Raji (cell line): ENCODE measurements around the gene ZRANB3.

Experiments
- POLR2A ChIP-seq: IDR thresholded peaks from 2 replicates; pipeline ENCODE4 v1.6.1; 2011; ENCODE audit warnings: low read depth, low read length, control low read depth; ENCODE audit not compliant: insufficient read depth

Gene ZRANB3

GRCh38 chr2:135530313-135531230 is at the start of gene ZRANB3:
TSS of gene ZRANB3 (minus strand) at chr2:135531218.
- peak; percentile 42 for TF ChIP-seq POLR2A

- TF ChIP-seq POLR2A: no peak
Measured at GRCh38 chr2:135573620-135574019, 42.6 kb upstream of the ZRANB3 start.

- TF ChIP-seq POLR2A: no peak
Measured at GRCh38 chr2:135570884-135571283, 39.9 kb upstream of the ZRANB3 start.

- no peak for TF ChIP-seq POLR2A
Measured at GRCh38 chr2:135563793-135564192, 32.8 kb upstream of the ZRANB3 start.

GRCh38 chr2:135561925-135562324 is 30.9 kb upstream of the ZRANB3 start:
- TF ChIP-seq POLR2A: no peak

GRCh38 chr2:135557530-135557929 is 26.5 kb upstream of the ZRANB3 start:
- TF ChIP-seq POLR2A: no peak

- no peak for TF ChIP-seq POLR2A
Measured at GRCh38 chr2:135555311-135555710, 24.3 kb upstream of the ZRANB3 start.

- TF ChIP-seq POLR2A: no peak
Measured at GRCh38 chr2:135552887-135553286, 21.9 kb upstream of the ZRANB3 start.

- TF ChIP-seq POLR2A: no peak
Measured at GRCh38 chr2:135551356-135551755, 20.3 kb upstream of the ZRANB3 start.

- no peak for TF ChIP-seq POLR2A
Measured at GRCh38 chr2:135547311-135547710, 16.3 kb upstream of the ZRANB3 start.

- TF ChIP-seq POLR2A: no peak
Measured at GRCh38 chr2:135546436-135546835, 15.4 kb upstream of the ZRANB3 start.

GRCh38 chr2:135532581-135532980 is 1.6 kb upstream of the ZRANB3 start:
- TF ChIP-seq POLR2A: no peak

GRCh38 chr2:135531231-135532197 is 496 bp upstream of the ZRANB3 start, which contains the start of gene R3HDM1:
TSS of gene R3HDM1 (plus strand) at chr2:135531484. CDS start at chr2:135604846, 73,362 bp downstream.
- TF ChIP-seq POLR2A: peak; percentile 23; the same call in 1 of the 2 replicates

- TF ChIP-seq POLR2A: no peak
Measured at GRCh38 chr2:135528006-135528405, 3.0 kb downstream of the ZRANB3 start.

- TF ChIP-seq POLR2A: no peak
Measured at GRCh38 chr2:135525786-135526185, 5.2 kb downstream of the ZRANB3 start.

- no peak for TF ChIP-seq POLR2A
Measured at GRCh38 chr2:135512099-135512498, 18.9 kb downstream of the ZRANB3 start.

- no peak for TF ChIP-seq POLR2A
Measured at GRCh38 chr2:135510577-135510976, 20.4 kb downstream of the ZRANB3 start.
